GM21723 (cell line): Measurements from ENCODE around the gene CUEDC1.
"Not testable (repeated sequence)": the region's sequence is repeated elsewhere in the genome, so short reads cannot be mapped to it uniquely, and the experiment has no call there.

Experiments used
- ATAC-seq: cut with Tn5 transposase; IDR thresholded peaks from one replicate; pipeline ENCODE4 v1.9.1; 2021; ENCODE audit warnings: mild to moderate bottlenecking, moderate library complexity; ENCODE audit not compliant: unreplicated experiment

The CUEDC1 gene

DNA sequence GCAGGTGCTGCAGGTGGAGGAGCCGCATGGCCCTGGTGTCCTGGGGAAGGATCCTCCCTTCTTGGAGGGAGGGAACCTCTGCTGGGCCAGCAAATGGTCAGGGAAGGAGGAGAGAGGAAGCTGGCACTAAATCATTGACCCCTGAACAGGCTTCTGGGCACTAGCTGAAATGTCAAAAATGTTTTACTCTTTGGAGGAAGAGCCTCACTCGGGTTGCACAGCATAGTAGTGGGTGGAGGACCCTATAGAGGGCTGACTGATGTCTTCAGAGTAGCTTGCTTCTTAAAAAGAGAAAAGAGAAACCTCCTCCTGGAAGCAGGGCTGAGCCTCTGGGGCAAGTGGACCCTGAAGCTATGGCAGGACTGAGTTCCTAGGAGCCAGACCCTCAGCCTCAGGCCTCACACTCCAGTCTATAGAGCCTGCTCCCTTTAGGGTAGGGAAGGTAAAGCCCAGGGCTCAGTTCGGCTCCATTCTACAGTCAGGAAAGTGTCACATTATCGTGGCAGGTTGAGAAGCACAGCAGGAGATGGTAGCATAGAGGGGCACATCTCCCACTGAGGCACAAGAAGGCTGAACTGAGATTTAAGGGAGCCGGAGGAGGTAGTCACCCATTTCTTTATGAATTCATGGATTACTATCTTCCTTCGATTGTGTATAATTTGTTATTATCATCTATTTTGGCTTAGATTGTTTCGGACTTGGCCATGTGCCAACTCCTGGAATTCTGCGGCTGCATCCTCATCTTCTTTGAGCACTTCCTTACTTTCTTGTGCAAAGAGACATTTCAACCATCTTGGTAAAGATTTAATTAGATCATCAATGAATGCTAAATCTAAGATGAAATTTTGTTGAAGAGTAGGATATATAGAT is 7.3 kb upstream of the CUEDC1 start:
- no peak for ATAC-seq

DNA sequence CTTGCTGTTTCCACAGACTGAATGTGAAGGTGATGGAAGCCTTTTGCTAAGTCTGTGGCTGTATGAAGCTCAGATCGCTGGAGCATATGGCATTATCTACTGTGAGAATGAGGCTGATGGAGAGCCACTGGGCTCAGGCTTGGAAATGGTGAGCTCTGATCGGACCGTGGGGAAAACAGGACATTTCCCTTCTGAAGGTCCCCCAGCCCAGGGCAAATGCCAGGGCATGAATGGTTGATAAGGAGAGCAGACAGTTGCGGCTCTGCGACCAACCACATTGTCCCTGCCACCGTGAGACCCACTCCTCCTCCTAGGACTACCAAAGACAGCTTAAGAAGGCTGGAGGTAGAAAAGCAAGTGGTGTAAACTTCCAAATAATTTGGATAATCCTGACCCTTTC is 4.7 kb upstream of the CUEDC1 start:
- no peak for ATAC-seq

DNA sequence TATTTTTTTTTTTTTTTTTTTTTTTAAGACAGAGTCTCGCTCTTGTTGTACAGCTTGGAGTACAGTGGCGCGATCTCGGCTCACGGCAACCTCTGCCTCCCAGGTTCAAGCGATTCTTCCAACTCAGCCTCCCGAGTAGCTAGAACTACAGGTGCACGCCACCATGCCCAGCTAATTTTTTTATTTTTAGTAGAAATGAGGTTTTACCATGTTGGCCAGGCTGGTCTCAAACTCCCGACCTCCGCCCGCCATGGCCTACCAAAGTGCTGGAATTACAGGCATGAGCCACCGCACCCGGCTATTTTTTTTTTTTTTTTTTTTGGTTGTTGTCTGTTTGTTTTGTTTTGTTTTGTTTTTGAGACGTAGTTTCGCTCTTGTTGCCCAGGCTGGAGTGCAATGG is 3.2 kb upstream of the CUEDC1 start:
- not testable (repeated sequence) for ATAC-seq

DNA sequence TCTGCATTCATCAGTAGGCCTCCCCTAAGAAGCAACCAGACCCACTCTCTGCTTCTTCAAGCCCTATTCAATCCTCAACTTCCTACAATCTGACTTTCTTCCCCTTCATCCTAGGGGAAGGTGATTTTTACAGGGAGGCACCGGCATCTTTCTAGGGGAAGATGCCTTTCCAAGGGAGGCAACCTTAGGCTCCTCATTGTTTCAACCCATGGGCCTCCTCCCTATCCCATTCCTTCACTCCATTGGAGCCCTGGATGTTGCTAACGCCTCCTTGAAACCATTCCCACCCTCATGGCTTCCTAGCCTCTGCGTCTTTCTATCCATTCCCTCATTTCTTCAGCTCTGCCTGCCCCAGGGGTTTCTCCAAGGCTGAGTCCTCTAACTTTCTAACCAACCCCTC is 2.7 kb upstream of the CUEDC1 start:
- no peak for ATAC-seq

DNA sequence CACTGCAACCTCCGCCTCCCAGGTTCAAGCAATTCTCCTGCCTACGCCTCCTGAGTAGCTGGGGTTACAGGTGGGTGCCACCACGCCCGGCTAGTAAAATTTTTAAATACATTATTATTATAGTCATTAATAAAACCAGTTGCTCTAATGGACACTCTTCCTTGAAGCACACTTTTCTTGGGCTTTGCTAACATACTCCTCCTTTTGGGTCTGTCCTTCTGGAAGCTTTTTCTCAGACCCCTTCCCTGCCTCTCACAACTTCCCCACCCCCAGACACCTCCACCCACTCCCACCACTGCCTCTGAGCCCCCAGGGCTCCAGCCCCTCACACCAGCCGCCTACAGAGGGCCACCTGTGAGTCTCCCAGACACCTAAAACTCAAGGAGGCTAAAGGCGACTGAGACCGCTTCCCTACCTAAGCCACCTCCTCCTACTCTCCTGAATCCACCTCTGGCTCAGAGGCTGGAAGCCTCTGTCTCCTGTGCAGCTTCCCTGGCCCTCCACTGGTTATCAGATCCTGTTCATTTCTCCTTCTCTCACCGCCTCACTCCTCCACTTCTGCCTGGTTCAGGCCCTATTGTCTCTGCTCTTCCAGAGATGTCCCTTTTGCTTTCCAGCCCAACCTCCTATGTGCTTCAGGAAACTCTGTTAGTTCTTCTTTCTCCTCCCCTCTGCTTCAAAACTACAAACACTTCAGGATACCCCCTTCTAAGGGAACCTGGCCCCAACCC is 2.1 kb upstream of the CUEDC1 start:
- ATAC-seq, result no peak

DNA sequence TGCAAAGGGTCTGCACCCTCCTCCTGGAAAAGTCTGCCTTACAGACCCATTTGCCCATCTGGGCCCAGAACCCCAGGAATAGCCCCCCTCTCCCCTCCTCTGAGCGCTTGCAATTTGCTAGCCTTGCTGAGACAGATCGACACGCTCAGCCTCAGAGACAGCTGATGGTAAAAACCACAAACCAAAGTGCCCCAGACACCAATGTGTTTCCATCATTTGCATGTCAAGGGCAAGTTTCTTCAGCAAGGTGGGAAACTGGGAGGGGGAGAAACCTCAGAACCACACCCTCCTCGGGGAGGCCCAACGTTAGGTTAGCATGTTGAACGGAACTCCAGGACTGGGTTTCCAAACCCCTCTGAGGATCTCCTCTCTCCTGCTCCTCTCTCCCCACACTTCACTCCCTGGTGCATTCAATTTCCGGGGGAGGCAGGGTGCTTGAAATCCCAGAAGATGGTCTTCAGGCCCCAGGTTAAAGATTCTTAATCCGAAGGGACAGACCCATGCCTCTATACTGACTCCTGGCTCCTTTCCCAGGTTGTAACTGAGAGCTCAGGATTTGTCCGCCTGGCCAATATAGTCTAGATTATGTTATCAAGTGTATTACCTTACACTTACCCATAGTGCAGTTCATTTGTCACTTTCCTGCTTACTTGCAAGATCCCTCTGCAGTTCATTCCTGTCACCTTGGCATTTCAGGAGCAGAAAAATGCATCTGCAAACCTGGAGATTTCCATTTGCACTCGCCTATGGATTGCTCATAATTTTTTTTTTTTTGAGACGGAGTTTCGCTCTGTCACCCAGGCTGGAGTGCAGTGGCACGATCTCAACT is 1.3 kb upstream of the CUEDC1 start:
- peak; percentile 71 for ATAC-seq

DNA sequence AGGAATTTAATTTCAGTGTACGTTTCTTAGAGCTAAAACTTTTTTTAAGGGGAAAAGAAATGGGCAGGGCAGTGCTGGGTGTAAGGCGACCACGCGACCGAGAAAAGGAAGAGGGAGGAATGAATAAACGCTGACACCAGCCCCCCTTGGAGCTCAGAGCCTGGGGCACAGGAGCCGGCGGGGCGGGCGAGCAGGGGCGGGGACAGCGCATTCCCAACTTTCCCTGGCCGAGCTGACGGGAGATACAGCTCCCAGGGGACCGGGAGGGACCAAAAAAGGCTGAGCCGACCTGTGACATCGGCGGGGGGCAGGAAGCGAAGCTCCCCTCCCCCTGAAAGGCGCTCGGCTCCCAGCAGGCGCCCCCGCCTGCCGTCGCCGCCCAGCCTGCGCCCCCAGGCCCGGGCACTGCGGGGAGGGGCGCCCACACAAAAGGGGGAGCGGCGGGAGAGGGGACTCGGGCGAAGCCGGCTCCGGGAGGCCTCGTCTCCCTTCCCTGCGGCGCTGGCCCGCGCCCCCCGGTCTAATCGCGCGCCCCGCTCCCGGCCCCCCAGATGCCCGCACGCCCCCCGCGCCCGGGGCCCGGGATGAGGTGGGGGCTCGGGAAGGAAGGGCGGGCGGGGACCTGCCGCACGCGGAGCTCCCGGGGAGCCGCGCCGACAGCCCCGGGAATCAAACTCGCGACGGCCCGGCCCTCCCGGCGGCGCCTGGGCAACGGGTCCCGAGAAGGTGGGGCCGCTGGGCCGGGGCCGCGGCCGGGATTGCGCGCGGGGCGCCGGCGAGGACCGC is 622 bp downstream of the CUEDC1 start:
- no peak for ATAC-seq

DNA sequence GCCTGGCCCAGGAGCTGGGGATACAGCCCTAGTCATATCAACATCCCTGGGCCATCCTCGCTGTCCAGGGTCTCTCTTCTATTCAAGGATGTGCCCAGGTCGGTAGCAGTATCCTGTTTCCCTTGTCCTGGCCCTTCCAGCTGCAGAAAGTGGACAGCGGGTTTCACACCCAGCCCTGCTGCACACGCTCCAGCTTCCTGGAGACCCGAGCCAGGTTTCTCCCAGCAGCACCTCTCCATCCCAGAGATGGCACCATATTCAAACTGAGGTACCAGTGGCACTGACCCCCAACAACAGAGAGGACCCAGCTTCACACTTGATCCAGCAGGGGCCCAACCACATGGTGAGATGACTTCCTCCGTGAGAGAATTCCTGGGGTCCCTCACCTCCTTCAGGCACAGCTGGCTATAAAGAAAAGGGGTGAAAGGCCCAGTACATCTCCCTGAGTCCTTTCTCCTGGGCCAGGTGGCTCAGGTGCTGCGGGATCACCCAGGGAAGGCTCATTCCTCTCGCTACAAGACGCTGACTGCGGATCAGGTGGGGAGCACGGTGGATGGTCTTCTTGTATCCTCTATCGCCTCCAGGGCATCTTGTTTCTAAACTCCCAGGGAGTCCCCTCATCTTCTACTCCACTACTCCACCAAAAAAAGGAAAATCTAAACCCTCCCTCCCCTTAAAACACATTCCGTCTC is 1.4 kb downstream of the CUEDC1 start:
- no peak for ATAC-seq

DNA sequence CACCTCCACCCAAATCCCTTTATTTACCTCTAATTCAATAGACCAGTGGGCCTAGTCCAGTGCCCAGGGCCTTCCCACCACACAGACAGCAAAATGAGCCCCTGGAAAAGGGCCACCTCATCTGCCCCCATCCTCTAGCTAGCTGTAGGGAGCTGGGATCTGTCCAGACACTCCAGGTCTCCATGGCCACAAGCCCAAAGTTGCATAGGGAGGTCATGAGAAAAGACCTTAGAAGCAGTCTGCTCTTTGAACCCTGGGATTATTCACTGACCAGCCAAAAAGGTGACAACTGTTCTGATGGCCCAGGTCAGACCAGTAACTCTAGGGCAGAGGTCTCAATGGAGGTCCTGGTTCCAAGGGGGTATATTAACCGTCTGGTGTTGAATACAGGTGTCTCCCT is 2.0 kb downstream of the CUEDC1 start:
- ATAC-seq, result no peak

DNA sequence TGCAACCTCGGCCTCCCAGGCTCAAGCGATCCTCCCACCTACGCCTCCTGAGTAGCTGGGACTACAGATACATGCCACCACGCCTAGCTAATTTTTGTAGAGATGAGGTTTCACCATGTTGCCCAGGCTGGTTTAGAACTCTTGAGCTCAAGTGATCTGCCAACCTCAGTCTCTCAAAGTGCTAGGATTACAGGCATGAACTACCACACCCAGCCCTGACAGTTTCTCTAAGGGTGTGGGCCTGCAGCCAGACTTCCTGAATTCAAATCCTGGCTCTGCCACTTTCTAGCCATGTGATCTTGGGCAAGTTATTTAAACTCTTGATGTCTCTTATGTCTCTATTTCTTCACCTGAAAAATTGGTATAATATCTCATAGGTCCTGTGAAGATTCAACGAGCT is 5.6 kb downstream of the CUEDC1 start:
- no peak for ATAC-seq

DNA sequence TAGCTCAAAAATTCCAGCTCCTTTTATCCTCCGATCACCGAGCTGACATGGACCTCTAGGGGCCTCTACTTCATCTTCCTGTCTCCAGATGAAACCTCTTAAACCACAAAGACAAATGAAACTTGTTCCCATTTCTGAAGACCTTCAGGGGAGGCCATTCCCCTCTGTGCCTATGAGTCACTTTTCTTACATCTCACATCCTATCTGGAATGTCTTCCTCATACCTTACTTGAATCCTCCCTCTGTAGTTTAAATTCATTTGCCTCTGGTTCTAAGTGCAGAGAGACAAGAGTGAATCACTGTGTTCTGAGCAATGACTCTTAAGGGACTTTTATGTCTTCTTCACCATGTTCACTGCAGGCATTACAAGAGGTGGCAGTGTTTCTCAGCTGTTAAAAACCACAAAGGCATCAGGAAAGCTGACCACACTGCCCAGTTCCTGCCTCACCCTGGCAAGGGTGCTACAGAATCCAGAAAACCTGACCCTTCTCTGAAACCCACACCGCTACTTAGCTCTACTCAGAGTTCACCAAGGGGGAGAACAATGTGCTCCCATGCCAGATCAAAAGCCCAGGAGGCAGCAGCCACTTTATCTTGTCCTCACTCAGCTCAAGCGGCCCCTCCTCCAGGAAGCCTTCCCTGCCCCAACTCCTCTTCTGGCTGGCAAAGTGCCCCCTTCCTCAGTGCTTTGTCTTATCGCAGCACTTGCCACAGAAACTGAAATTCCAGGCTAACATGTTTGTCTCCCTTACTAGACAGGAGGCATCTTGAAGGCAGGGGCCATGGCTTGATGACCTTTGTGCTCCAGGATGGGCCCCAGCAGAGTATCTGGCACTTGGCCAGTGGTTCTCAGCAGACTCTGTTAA is 6.4 kb downstream of the CUEDC1 start:
- no peak for ATAC-seq

DNA sequence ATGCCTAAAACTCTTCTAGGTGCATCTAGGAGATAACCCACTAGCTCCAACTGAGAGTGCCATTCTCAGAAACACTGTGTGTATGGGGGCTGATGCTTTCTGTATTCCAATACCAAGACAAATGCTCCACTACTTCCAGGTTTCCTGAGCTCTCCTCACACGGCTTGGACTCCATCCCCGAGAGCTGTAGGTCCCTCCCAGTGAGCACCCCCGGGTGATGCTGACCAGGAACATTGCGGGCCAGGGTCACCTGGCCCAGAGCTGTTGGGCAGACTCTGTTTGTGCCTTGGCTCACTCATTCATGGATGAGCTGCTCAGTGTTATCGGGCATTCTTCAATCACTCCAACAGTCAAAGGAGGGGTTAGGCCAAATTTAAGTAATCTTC is 7.0 kb downstream of the CUEDC1 start:
- no peak for ATAC-seq

DNA sequence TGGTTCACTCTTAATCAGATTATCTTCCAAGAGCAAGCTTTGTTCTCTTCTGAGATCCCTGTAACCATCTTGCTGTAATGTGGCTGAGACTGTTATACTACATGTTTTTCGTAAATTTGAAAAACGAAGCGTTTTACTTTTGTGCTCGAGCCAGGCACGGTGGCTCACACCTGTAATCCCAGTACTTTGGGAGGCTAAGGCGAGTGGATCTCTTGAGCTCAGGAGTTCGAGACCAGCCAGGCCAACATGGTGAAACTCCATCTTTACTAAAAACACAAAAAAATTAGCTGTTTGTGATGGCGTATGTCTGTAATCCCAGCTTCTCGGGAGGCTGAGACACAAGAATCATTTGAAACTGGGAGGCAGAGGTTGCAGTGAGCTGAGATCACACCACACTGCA is 7.8 kb downstream of the CUEDC1 start:
- ATAC-seq, result no peak

DNA sequence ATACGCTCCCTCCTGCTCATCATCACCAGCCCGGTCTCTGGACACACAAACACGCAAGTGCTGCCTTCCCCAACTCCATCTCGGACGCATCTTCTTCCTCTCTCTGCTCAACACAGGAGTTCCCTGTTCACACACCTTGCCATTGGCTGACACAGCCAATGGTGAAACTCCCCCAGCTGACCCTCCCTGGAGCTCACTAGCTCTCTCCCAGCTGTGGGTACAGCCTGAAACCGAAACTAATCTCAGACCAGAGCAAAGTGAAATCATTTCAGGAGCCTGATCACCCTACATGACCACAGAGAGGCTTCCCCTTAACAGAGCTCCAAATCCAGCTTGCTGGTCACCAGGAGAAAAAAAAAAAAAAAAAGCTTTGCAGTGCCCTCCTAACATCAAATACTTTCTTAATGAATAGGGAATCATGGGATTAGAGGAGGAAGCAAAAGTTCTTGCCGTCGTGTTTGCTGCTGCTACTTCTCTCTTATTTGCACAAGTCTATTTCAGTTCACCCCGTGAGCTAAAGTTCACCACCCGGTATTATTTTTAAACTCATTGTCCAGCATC is 8.3 kb downstream of the CUEDC1 start:
- ATAC-seq, result peak; percentile 84

DNA sequence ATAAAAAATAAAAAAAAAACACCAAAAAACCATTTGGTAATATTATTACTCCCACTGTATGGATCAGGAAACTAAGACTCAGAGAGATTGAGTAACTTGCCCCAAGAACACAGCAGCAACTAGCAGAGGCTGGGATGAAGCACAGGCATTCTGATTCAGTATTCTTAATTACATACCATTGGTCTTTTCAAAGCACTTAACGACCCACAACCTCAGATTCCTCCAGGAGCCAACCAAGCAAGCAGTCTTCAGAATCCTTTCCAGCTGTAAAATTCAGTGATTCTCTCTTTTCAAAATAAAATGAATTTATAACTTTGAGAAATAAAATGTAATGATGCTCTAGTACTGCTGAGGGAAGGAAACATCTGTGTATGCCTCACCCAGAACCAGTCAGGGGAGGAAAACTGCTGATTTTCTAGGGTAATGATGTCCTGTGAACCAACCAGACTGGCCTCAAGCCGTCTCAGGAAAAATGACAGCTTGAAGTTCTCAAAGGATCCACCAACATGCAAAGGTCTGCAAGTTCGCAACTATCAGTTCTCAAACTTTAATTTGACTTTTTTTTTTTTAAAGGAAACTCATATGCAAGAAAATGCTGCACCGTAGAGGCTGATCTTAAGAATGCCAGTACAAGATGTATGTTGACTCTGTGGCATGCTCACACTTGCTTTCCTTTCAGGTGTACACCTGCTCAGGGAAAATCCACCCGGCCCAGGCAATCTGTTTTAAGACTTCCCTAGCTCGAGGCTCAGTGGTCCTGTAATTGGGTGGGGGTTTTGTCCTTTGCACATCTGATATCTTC is 9.0 kb downstream of the CUEDC1 start:
- ATAC-seq, result peak; percentile 16

DNA sequence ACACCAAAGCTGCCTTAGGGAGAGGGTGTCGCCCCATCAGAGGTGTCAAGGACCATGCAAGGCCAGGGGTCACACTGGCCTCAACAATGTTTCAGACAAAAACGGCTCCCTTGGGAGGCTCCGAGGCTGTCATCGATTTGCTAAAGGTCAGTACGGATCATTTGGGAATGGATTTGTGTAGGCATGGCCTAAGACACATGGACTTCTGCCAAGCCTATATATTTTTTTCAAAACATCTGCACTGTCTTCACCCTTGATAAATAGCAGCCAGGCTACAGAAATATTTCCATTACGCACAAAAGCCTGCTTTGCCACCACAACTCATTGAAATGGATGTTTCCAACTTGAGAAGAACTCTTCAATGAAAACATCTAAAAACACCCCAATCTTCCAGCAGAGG is 10.3 kb downstream of the CUEDC1 start:
- no peak for ATAC-seq

DNA sequence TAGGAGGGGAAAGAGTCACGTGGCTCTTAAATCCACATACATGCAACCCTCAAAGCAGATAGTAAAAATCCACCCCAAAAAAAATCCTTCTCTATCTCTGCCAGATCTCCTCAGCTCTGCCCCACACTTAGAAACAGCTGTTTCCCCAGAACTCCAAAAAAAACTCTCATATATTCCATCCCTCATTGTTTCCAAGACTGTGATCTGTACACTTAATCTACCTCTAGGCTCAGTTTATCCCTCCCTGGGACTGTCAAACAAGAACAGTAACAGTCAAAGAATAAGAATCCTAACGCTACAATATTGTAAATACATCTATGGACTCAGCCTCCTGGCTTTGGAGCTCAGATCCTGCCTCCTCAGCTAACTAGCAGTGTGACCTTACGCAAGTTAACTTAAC is 11.6 kb downstream of the CUEDC1 start:
- ATAC-seq, result no peak

DNA sequence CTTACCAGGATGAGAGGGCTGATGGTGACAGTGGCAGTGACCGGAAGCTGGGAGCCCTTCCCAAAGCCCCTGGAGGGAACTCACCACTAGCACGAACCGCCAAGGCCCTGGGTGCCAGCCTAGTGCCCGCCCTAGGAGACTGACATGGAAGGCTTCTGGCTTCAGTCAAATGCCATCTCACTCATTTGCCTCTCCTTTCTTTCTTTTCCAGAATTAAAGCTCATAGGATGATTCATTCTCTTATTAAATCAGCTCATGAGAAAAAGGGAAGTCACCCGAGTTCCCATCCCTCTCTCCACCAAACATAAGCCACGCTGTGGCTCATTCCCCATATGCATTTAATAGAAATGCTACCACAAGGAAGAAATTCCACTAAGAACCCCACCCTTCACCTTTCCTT is 12.1 kb downstream of the CUEDC1 start:
- ATAC-seq, result no peak
